BE2C (cell line): Measurements from ENCODE around the gene NPR3.
"Not testable (repeated sequence)": the region's sequence is repeated elsewhere in the genome, so short reads cannot be mapped to it uniquely, and the experiment has no call there.

ENCODE experiments used
- DNase-seq: peaks from one replicate; pipeline ENCODE4 v3.0.0-alpha.2; 2020
- H3K27me3 ChIP-seq: fragments of 250-450 bp; sonication (Bioruptor Pico); 2 replicates; pipeline ENCODE4 v1.5.1; 2020; ENCODE audit warnings: mild to moderate bottlenecking
- H3K36me3 ChIP-seq: fragments of 250-450 bp; sonication (Bioruptor Pico); 2 replicates; pipeline ENCODE4 v1.5.1; 2020; ENCODE audit warnings: mild to moderate bottlenecking
- H3K4me1 ChIP-seq: fragments of 250-450 bp; sonication (Bioruptor Pico); 2 replicates; pipeline ENCODE4 v1.5.1; 2020
- H3K4me3 ChIP-seq: 2 replicates; pipeline ENCODE4 v1.5.1; 2011; ENCODE audit warnings: low read depth, low read length
- H3K9me3 ChIP-seq: fragments of 250-450 bp; sonication (Bioruptor Pico); 2 replicates; pipeline ENCODE4 v1.5.1; 2020
- TF ChIP-seq, protein P1 (sequence below): IDR thresholded peaks from 2 replicates; pipeline ENCODE4 v1.5.1; 2012; ENCODE audit warnings: mild to moderate bottlenecking, low read depth, low read length

Gene NPR3

DNA sequence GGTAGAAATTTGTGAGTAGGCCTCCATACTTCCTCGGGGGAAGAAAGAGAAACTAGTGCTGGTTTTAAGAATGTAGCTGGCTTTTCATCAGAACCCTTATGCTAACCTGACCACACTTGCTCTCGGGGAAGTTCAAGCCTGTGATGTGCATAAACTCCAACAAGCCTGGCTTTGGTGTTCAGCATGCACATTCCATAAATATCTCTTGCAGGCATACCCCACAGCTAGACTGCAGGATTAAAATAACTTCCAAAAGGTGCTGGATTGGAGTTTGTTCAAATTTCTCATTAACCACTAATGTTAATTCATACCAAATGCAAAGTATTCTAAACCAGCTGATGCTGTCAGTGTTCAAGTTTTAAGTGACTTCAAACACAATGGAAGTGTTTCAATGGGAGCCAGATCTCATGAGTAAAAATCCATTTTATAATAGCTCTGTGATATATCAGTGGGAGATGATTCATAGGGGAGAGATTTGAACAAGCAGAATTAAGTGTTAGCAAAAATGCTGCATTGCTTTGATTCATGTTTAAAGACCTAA, 79.4 kb downstream of the NPR3 start:
- TF ChIP-seq, protein P1, sequence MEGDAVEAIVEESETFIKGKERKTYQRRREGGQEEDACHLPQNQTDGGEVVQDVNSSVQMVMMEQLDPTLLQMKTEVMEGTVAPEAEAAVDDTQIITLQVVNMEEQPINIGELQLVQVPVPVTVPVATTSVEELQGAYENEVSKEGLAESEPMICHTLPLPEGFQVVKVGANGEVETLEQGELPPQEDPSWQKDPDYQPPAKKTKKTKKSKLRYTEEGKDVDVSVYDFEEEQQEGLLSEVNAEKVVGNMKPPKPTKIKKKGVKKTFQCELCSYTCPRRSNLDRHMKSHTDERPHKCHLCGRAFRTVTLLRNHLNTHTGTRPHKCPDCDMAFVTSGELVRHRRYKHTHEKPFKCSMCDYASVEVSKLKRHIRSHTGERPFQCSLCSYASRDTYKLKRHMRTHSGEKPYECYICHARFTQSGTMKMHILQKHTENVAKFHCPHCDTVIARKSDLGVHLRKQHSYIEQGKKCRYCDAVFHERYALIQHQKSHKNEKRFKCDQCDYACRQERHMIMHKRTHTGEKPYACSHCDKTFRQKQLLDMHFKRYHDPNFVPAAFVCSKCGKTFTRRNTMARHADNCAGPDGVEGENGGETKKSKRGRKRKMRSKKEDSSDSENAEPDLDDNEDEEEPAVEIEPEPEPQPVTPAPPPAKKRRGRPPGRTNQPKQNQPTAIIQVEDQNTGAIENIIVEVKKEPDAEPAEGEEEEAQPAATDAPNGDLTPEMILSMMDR, result no peak
- H3K4me3 ChIP-seq, result no peak overlapping the region
- H3K36me3 ChIP-seq, result no peaks in the 10 kb centered on the region
- DNase-seq, result no peak
- peaks cover 2% of the 10 kb centered on the region for H3K27me3 ChIP-seq
- no peaks in the 10 kb centered on the region for H3K9me3 ChIP-seq
- H3K4me1 ChIP-seq, result no peaks in the 10 kb centered on the region

DNA sequence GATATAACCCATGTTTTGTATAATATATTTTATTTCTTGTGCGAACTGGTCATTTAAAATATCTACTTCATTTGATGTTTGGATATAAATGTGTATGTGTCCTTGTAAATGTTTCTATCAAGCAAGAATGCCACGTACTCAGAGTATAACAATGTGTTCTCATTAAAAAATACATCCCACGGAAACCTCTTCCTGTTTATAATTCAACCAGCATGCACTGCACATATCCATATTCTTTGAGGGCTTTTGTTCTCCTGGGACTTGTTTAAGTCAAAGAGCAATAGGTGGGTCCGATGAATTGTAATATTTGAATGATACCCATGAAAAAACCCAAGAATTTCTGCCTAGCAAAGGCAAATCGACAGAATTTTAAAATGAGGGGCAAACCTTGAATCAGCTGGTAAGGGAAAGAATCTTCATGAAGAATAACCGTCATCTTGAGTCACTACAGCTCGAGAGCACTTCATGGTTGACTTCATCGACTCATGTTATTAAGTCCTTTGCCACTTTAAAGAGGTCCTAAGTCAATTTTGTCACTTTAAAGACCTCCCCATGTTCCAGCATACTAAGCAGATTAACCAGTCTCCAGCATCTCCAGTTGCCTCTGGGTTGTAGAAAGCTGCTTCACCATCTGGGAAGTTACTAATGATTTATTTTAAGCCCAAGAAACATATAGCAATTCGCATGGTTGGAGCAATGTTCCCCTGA, 80.6 kb downstream of the NPR3 start:
- TF ChIP-seq, protein P1, result no peak
- H3K4me3 ChIP-seq, result no peak overlapping the region
- no peaks in the 10 kb centered on the region for H3K9me3 ChIP-seq
- H3K27me3 ChIP-seq, result no peaks in the 10 kb centered on the region; the same call in none of the 2 replicates
- no peak for DNase-seq
- H3K4me1 ChIP-seq, result no peaks in the 10 kb centered on the region
- H3K36me3 ChIP-seq, result no peaks in the 10 kb centered on the region

DNA sequence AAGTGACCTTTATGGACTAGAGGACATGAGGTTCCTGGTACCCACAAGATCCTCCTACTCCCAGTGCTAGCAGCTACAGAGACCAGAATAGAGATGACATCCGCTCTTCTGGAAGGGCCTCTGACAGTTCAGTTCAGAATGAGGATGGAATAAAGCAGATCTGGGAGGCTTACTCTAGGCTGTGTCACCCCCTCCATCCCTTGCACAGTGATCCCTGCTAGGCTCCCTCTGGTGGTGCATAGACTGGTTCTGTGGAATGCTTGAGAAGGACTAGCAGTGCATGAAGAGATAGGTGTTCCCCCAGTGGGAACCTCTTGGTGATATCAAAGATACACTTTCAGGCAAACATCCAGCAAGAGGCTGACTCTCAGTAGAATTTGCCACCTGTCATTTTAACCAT, 83.0 kb downstream of the NPR3 start:
- DNase-seq, result no peak
- Histone ChIP-seq H3K36me3 (no peaks in the 10 kb centered on the region), H3K4me3 (no peak overlapping the region)

DNA sequence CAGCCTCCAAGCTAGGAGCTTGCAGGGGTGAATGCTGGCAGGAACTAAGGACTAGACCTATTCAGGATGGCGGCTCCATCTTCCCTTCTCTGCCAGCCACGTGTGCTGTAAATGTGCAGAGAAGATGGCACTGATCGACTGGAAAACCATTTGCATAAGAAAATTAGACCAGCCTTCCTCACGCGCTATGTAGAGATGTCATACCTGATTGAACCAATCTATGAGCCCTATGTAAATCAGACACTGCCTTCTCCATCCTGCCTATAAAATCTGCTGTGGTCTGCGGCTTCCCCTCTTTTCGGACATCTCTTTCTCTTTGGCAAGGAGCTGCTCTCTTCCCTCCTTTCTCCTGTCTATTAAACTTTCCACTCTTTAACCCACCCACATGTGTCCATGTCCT, 91.6 kb downstream of the NPR3 start:
- no peak for DNase-seq
- Histone ChIP-seq H3K4me1 (no peaks in the 10 kb centered on the region), H3K4me3 (no peak overlapping the region), H3K27me3 (no peaks in the 10 kb centered on the region), H3K9me3 (no peaks in the 10 kb centered on the region), H3K36me3 (no peaks in the 10 kb centered on the region)
- TF ChIP-seq, protein P1, result no peak

More for the DNA sequence above, 83.0 kb downstream of the NPR3 start:
- Histone ChIP-seq H3K9me3 (no peaks in the 10 kb centered on the region), H3K4me1 (no peaks in the 10 kb centered on the region), H3K27me3 (no peaks in the 10 kb centered on the region)
- TF ChIP-seq, protein P1, result 0 out of 2 replicates have a peak, but pooled peaks have one; percentile 1

DNA sequence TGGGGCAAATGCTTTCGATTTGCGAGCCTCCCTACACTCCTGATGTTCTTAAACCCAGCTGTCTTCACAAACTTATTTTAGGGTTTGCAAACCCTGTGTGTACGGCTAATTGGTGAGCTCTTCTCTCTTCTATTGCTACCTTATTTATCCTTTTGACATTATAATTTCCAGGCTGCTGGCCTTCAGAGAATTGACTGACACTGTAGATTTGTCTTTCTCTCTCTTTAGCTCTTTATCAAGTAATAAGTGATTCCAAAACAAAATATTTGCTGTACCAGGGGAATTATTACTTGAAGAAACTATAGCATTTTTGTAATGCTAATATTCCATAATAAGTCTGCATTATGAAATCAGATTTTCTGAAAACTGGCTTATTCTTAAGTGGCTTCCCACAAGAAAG, 92.5 kb downstream of the NPR3 start:
- H3K4me3 ChIP-seq, result no peak overlapping the region
- no peaks in the 10 kb centered on the region for H3K4me1 ChIP-seq
- H3K9me3 ChIP-seq, result no peaks in the 10 kb centered on the region
- no peaks in the 10 kb centered on the region for H3K27me3 ChIP-seq
- DNase-seq, result no peak
- TF ChIP-seq, protein P1, result no peak
- H3K36me3 ChIP-seq, result no peaks in the 10 kb centered on the region

DNA sequence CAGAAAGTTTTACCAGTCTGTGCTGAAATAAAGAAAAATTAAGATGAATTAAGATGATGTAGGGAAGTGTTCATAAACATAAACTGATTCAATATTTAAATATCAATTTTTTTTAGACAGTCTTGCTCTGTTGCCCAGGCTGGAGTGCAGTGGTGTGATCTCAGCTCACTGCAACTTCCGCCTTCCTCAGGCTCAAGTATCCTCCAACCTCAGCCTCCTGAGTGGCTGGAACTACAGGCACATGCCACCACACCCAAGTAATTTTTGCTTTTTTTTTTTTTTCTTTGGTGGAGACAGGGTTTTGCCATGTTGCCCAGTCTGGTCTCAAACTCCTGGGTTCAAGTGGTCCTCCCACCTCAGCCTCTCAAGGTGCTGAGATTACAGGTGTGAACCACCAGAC, 94.3 kb downstream of the NPR3 start:
- H3K4me1 ChIP-seq, H3K36me3 ChIP-seq: not testable (repeated sequence)

More for the DNA sequence above, 94.3 kb downstream of the NPR3 start:
- not testable (repeated sequence) for H3K27me3 ChIP-seq, H3K9me3 ChIP-seq, H3K4me3 ChIP-seq, DNase-seq
